ENCODE data around the gene SYT7.

The SYT7 gene

GRCh38 chr11:61536676-61537270 is 44.1 kb downstream of the SYT7 start (continued):
- no peak for TF ChIP-seq ZNF335 (tag by site-specific recombination; conservative IDR thresholded peaks at IDR 0.05)
- TF ChIP-seq, protein P1, sequence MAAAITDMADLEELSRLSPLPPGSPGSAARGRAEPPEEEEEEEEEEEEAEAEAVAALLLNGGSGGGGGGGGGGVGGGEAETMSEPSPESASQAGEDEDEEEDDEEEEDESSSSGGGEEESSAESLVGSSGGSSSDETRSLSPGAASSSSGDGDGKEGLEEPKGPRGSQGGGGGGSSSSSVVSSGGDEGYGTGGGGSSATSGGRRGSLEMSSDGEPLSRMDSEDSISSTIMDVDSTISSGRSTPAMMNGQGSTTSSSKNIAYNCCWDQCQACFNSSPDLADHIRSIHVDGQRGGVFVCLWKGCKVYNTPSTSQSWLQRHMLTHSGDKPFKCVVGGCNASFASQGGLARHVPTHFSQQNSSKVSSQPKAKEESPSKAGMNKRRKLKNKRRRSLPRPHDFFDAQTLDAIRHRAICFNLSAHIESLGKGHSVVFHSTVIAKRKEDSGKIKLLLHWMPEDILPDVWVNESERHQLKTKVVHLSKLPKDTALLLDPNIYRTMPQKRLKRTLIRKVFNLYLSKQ (tag by site-specific recombination; IDR thresholded peaks at IDR 0.05; ENCODE audit: borderline replicate concordance), result no peak
- no peak for TF ChIP-seq ZNF776 (tag by site-specific recombination; IDR thresholded peaks at IDR 0.05; ENCODE audit: borderline replicate concordance)
- TF ChIP-seq ZNF792 (tag by site-specific recombination; IDR thresholded peaks at IDR 0.05), result no peak
- TF ChIP-seq ZBTB6 (tag by site-specific recombination; IDR thresholded peaks at IDR 0.05), result no peak
- TF ChIP-seq ZBTB17 (tag by site-specific recombination; IDR thresholded peaks at IDR 0.05), result no peak
- no peak for TF ChIP-seq ZNF830 (tag by site-specific recombination; IDR thresholded peaks at IDR 0.05; ENCODE audit: low read depth)
- no peak for TF ChIP-seq ZNF596 (tag by site-specific recombination; IDR thresholded peaks at IDR 0.05)
- no peak for TF ChIP-seq ZNF2 (tag by site-specific recombination; IDR thresholded peaks at IDR 0.05)
- TF ChIP-seq ZNF354C (tag by site-specific recombination; IDR thresholded peaks at IDR 0.05; ENCODE audit: borderline replicate concordance, low read depth), result no peak

- no peak overlapping the region for H3K27ac ChIP-seq (ENCODE audit: extremely low read depth, low read depth, low read length)
- H3K4me1 ChIP-seq (ENCODE audit: control insufficient read depth, insufficient read depth, low read length), result no peaks in the 10 kb centered on the region
- no peaks in the 10 kb centered on the region for H3K36me3 ChIP-seq (ENCODE audit: control insufficient read depth in 2 of 2, insufficient read depth in 1 of 2, low read length in 2 of 2)
- CTCF ChIA-PET, result interaction anchor here (0.6 to 1.1 kb wide), 6 partner anchors 10 to 197 kb away, joined by 3 to 4 read pairs (median 4); no protein-coding TSS in a partner anchor
- no peak overlapping the region for H3K4me3 ChIP-seq (ENCODE audit: low read depth, low read length)
- no peaks in the 10 kb centered on the region for H3K9me3 ChIP-seq (ENCODE audit: control insufficient read depth, insufficient read depth, low read depth, low read length)
- TF ChIP-seq ZNF670 (tag by site-specific recombination; IDR thresholded peaks at IDR 0.05; ENCODE audit: low read depth) (no peak), KLF1 (tag by site-specific recombination; IDR thresholded peaks at IDR 0.05) (no peak), ZNF596 (tag by site-specific recombination; IDR thresholded peaks at IDR 0.05) (no peak), ZNF521 (tag by site-specific recombination; IDR thresholded peaks at IDR 0.05) (no peak), ZNF354C (tag by site-specific recombination; IDR thresholded peaks at IDR 0.05; ENCODE audit: borderline replicate concordance, low read depth) (no peak), ZNF221 (tag by site-specific recombination; IDR thresholded peaks at IDR 0.05; ENCODE audit: borderline replicate concordance) (no peak), ZNF280C (tag by site-specific recombination; IDR thresholded peaks at IDR 0.05) (no peak), ZNF549 (tag by site-specific recombination; IDR thresholded peaks at IDR 0.05) (no peak), ZNF558 (tag by site-specific recombination; IDR thresholded peaks at IDR 0.05) (no peak), ZNF366 (tag by site-specific recombination; conservative IDR thresholded peaks at IDR 0.05) (no peak)
- TF ChIP-seq, protein P2, sequence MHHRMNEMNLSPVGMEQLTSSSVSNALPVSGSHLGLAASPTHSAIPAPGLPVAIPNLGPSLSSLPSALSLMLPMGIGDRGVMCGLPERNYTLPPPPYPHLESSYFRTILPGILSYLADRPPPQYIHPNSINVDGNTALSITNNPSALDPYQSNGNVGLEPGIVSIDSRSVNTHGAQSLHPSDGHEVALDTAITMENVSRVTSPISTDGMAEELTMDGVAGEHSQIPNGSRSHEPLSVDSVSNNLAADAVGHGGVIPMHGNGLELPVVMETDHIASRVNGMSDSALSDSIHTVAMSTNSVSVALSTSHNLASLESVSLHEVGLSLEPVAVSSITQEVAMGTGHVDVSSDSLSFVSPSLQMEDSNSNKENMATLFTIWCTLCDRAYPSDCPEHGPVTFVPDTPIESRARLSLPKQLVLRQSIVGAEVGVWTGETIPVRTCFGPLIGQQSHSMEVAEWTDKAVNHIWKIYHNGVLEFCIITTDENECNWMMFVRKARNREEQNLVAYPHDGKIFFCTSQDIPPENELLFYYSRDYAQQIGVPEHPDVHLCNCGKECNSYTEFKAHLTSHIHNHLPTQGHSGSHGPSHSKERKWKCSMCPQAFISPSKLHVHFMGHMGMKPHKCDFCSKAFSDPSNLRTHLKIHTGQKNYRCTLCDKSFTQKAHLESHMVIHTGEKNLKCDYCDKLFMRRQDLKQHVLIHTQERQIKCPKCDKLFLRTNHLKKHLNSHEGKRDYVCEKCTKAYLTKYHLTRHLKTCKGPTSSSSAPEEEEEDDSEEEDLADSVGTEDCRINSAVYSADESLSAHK (tag by site-specific recombination; IDR thresholded peaks at IDR 0.05), result no peak
- TF ChIP-seq, protein P3, sequence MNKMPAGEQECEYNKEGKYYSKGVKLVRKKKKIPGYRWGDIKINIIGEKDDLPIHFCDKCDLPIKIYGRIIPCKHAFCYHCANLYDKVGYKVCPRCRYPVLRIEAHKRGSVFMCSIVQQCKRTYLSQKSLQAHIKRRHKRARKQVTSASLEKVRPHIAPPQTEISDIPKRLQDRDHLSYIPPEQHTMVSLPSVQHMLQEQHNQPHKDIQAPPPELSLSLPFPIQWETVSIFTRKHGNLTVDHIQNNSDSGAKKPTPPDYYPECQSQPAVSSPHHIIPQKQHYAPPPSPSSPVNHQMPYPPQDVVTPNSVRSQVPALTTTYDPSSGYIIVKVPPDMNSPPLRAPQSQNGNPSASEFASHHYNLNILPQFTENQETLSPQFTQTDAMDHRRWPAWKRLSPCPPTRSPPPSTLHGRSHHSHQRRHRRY (tag by site-specific recombination; IDR thresholded peaks at IDR 0.05), result no peak
- POLR2A ChIA-PET, result no interaction called here
Measured at GRCh38 chr11:61535998-61536675, 44.7 kb downstream of the SYT7 start.
